Activated naive CD4-positive, alpha-beta T cell treated with anti-CD3 and anti-CD28 coated beads, Interleukin-2, amount 50 U/mL, for 72 hours (primary cell): Measurements from ENCODE around the gene MAP10. TPM values are rescaled to one million over a fixed set of nuclear protein-coding genes. Genes with fewer than 3 reads are reported as not detected.

Experiments
- ATAC-seq, 2 donors: fragments of 150-1000 bp; cut with Tn5 transposase; 2 replicates each; pipeline ENCODE4 v1.10.0; 2021; ENCODE audit warnings: mild to moderate bottlenecking in 2 of 2, moderate library complexity in 2 of 2
- DNase-seq, 2 donors: peaks; one replicate each; pipeline ENCODE4 v3.0.0; 2021 to 2022; ENCODE audit warnings: low spot score in 2 of 2
- H3K27ac Mint-ChIP-seq, 2 donors: one replicate each; pipeline ENCODE4 v1.8.0; 2022; ENCODE audit warnings: mild to moderate bottlenecking in 2 of 2, mixed read lengths in 2 of 2
- H3K36me3 Mint-ChIP-seq, 2 donors: one replicate each; pipeline ENCODE4 v1.8.0; 2022; ENCODE audit warnings: mixed read lengths in 2 of 2
- H3K9me3 Mint-ChIP-seq, 2 donors: one replicate each; pipeline ENCODE4 v1.8.0; 2022; ENCODE audit warnings: mixed read lengths in 2 of 2
- total RNA-seq, 2 donors: library from RNA; stranded (reverse); gene quantifications; one replicate each; pipeline ENCODE4 v1.2.3, GENCODE V29; 2022

The MAP10 gene
- total RNA-seq, 2 donors from 2014 or later = 0.64 to 1.9 TPM

- H3K36me3 Mint-ChIP-seq = no peaks in the 10 kb centered on the region
- no peak for DNase-seq
- no peak for ATAC-seq
- no peak overlapping the region for H3K27ac Mint-ChIP-seq
- H3K9me3 Mint-ChIP-seq = peaks cover 0 to 6% of the 10 kb centered on the region in 2 donors
Measured at GRCh38 chr1:232831895-232832294, 26.7 kb downstream of the MAP10 start.

- Mint-ChIP-seq H3K36me3 (no peaks in the 10 kb centered on the region), H3K27ac (no peak overlapping the region), H3K9me3 (peaks cover 0 to 6% of the 10 kb centered on the region in 2 donors)
- peak in 1 of 2 donors; percentile 43 for ATAC-seq
- no peak for DNase-seq
Measured at GRCh38 chr1:232834066-232834465, 28.9 kb downstream of the MAP10 start.

GRCh38 chr1:232835166-232835565 lies 29.9 kb downstream of the MAP10 start:
- H3K9me3 Mint-ChIP-seq = peaks cover 0 to 6% of the 10 kb centered on the region in 2 donors
- DNase-seq (no peak), ATAC-seq (no peak)
- H3K27ac Mint-ChIP-seq = no peak overlapping the region
- peaks cover 0 to 5% of the 10 kb centered on the region in 2 donors for H3K36me3 Mint-ChIP-seq

GRCh38 chr1:232837087-232837486 lies 31.9 kb downstream of the MAP10 start:
- no peak for ATAC-seq
- DNase-seq = no peak

GRCh38 chr1:232841823-232842565 lies 36.8 kb downstream of the MAP10 start:
- no peaks in the 10 kb centered on the region for H3K9me3 Mint-ChIP-seq
- no peak overlapping the region for H3K27ac Mint-ChIP-seq
- peaks cover 5% of the 10 kb centered on the region in 2 donors for H3K36me3 Mint-ChIP-seq
- ATAC-seq (no peak), DNase-seq (no peak)

More at GRCh38 chr1:232837087-232837486, 31.9 kb downstream of the MAP10 start:
- no peaks in the 10 kb centered on the region for H3K9me3 Mint-ChIP-seq
- H3K36me3 Mint-ChIP-seq = peaks cover 0 to 5% of the 10 kb centered on the region in 2 donors
- H3K27ac Mint-ChIP-seq = no peak overlapping the region

GRCh38 chr1:232844791-232845190 lies 39.6 kb downstream of the MAP10 start:
- peaks cover 0 to 5% of the 10 kb centered on the region in 2 donors for H3K36me3 Mint-ChIP-seq

GRCh38 chr1:232845406-232845955 lies 40.3 kb downstream of the MAP10 start:
- no peak overlapping the region for H3K27ac Mint-ChIP-seq
- H3K9me3 Mint-ChIP-seq = peaks cover 0 to 4% of the 10 kb centered on the region in 2 donors
- DNase-seq = no peak
- H3K36me3 Mint-ChIP-seq = peaks cover 0 to 5% of the 10 kb centered on the region in 2 donors
- ATAC-seq = no peak

More at GRCh38 chr1:232844791-232845190, 39.6 kb downstream of the MAP10 start:
- peak in 1 of 2 donors; percentile 24 for ATAC-seq
- H3K9me3 Mint-ChIP-seq = peaks cover 0 to 4% of the 10 kb centered on the region in 2 donors
- H3K27ac Mint-ChIP-seq = no peak overlapping the region
- no peak for DNase-seq

- ATAC-seq (no peak), DNase-seq (no peak)
- no peaks in the 10 kb centered on the region for H3K36me3 Mint-ChIP-seq
- H3K9me3 Mint-ChIP-seq = peaks cover 0 to 4% of the 10 kb centered on the region in 2 donors
- H3K27ac Mint-ChIP-seq = no peak overlapping the region
Measured at GRCh38 chr1:232851532-232851931, 46.3 kb downstream of the MAP10 start.

GRCh38 chr1:232853994-232854797 lies 49.0 kb downstream of the MAP10 start:
- Mint-ChIP-seq H3K9me3 (no peaks in the 10 kb centered on the region), H3K27ac (no peak overlapping the region), H3K36me3 (no peaks in the 10 kb centered on the region)
- ATAC-seq = peak; percentile 47 to 75
- DNase-seq = no peak

GRCh38 chr1:232854798-232855159 lies 49.6 kb downstream of the MAP10 start:
- H3K27ac Mint-ChIP-seq = no peak overlapping the region
- H3K9me3 Mint-ChIP-seq = no peaks in the 10 kb centered on the region

GRCh38 chr1:232856541-232856940 lies 51.3 kb downstream of the MAP10 start:
- Mint-ChIP-seq H3K27ac (no peak overlapping the region), H3K9me3 (no peaks in the 10 kb centered on the region), H3K36me3 (no peaks in the 10 kb centered on the region)
- DNase-seq = no peak
- ATAC-seq = no peak

More at GRCh38 chr1:232854798-232855159, 49.6 kb downstream of the MAP10 start:
- ATAC-seq = no peak
- no peak for DNase-seq
- H3K36me3 Mint-ChIP-seq = no peaks in the 10 kb centered on the region

Other genes with a start within 250 kb of the MAP10 start
- 10 to 100 TPM in 1 of 2 donors, 1 to 10 TPM in 1; 4.4 to 10.8 TPM for gene SIPA1L2, start 175.3 kb upstream of the MAP10 start, total RNA-seq
- 10 to 100 TPM; 59.0 to 85.4 TPM for gene NTPCR, start 145.2 kb downstream of the MAP10 start, total RNA-seq